Activated CD4-positive, CD25-positive, alpha-beta regulatory T cell (primary cell): ENCODE data around the gene OSBPL8.

Experiments used
- DNase-seq, 4 experiments: peaks; one replicate each; lab custom pipeline; 2025; lab: John Stamatoyannopoulos, UW

Gene OSBPL8

GRCh38 chr12:76555231-76555767, 4.3 kb downstream of the OSBPL8 start:
- no peak for DNase-seq

- no peak for DNase-seq
These were observed 5.0 kb downstream of the OSBPL8 start for GRCh38 chr12:76554405-76555230.

- DNase-seq, result no peak
These were observed 7.1 kb downstream of the OSBPL8 start for GRCh38 chr12:76552343-76552938.

- no peak for DNase-seq
These were observed 8.1 kb downstream of the OSBPL8 start for GRCh38 chr12:76551482-76551888.

- DNase-seq, result no peak
These were observed 10.4 kb downstream of the OSBPL8 start for GRCh38 chr12:76549131-76549530.

- no peak for DNase-seq
These were observed 11.2 kb downstream of the OSBPL8 start for GRCh38 chr12:76548222-76548837.

GRCh38 chr12:76547526-76547925, 12.0 kb downstream of the OSBPL8 start:
- no peak for DNase-seq

- DNase-seq, result no peak
These were observed 12.7 kb downstream of the OSBPL8 start for GRCh38 chr12:76546889-76547288.

GRCh38 chr12:76545486-76545885, 14.1 kb downstream of the OSBPL8 start:
- DNase-seq, result no peak

- no peak for DNase-seq
These were observed 14.8 kb downstream of the OSBPL8 start for GRCh38 chr12:76544601-76545261.

GRCh38 chr12:76543813-76544347, 15.7 kb downstream of the OSBPL8 start:
- DNase-seq, result no peak

- DNase-seq, result no peak
These were observed 16.7 kb downstream of the OSBPL8 start for GRCh38 chr12:76542908-76543307.

- no peak for DNase-seq
These were observed 19.8 kb downstream of the OSBPL8 start for GRCh38 chr12:76539727-76540126.

GRCh38 chr12:76537923-76538322, 21.6 kb downstream of the OSBPL8 start:
- DNase-seq, result no peak

- DNase-seq, result no peak
These were observed 23.0 kb downstream of the OSBPL8 start for GRCh38 chr12:76536546-76536945.

- DNase-seq, result no peak
These were observed 24.4 kb downstream of the OSBPL8 start for GRCh38 chr12:76535170-76535569.

GRCh38 chr12:76533331-76533730, 26.2 kb downstream of the OSBPL8 start:
- DNase-seq, result no peak

- no peak for DNase-seq
These were observed 27.1 kb downstream of the OSBPL8 start for GRCh38 chr12:76532520-76532919.

- no peak for DNase-seq
These were observed 28.5 kb downstream of the OSBPL8 start for GRCh38 chr12:76531056-76531455.

GRCh38 chr12:76530516-76530915, 29.1 kb downstream of the OSBPL8 start:
- no peak for DNase-seq

GRCh38 chr12:76529226-76529918, 30.2 kb downstream of the OSBPL8 start:
- no peak for DNase-seq
